ENCODE measurements around the gene WNT8B. TPM values are rescaled to one million over a fixed set of nuclear protein-coding genes. Genes with fewer than 3 reads are reported as not detected.

The WNT8B gene
- total RNA-seq, 2 experiments from 2014 or later, result not detected

DNA sequence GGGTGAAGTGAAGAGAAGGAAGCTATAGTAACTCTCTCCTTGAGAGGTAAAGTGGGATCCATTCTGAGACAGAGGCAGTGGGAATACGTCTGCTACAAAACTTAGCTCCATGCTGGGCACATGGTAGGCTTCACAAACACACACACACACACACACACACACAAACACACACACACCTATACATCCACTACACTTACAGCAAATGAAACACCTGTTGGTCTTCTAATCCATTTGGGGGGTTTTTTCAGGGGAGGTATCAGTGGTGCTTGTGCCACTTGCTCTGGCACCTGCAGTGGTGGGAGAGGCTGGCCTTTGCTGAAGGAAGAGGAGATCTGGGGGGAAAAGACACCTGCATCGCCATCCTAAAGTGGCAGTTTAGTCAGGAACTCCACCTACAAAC is 42.4 kb downstream of the WNT8B start:
- H3K9me2 ChIP-seq (ENCODE audit: insufficient read depth, low read length), result no peaks in the 10 kb centered on the region
- intact Hi-C loops (cut with micrococcal nuclease; ENCODE audit: unreplicated experiment), result loop anchor here (5.0 kb wide), 1 partner anchor 203 kb away; no protein-coding TSS in a partner anchor
- ChIA-PET CTCF (ENCODE audit: unreplicated experiment) (no interaction called here), POLR2A (interaction anchor here (1.1 to 1.3 kb wide), 2 partner anchors 10 to 207 kb away, joined by 3 to 5 read pairs; no protein-coding TSS in a partner anchor)
- H3K4me3 ChIP-seq (ENCODE audit: low read depth, low read length, poor library complexity, severe bottlenecking), result no peak overlapping the region
- H3K79me2 ChIP-seq (ENCODE audit: insufficient read depth, low read depth, low read length), result no peaks in the 10 kb centered on the region
- H3K27ac ChIP-seq (ENCODE audit: low read depth, low read length, poor library complexity, severe bottlenecking), result no peak overlapping the region
- DNase-seq (ENCODE audit: low spot score), result no peak
- H3K4me1 ChIP-seq (ENCODE audit: insufficient read depth, low read length, poor library complexity, severe bottlenecking), result peaks cover 19% of the 10 kb centered on the region
- no peak overlapping the region for H3K4me2 ChIP-seq (ENCODE audit: low read length)
- no peak overlapping the region for H2AFZ ChIP-seq (ENCODE audit: low read length)
- TF ChIP-seq, protein P1, sequence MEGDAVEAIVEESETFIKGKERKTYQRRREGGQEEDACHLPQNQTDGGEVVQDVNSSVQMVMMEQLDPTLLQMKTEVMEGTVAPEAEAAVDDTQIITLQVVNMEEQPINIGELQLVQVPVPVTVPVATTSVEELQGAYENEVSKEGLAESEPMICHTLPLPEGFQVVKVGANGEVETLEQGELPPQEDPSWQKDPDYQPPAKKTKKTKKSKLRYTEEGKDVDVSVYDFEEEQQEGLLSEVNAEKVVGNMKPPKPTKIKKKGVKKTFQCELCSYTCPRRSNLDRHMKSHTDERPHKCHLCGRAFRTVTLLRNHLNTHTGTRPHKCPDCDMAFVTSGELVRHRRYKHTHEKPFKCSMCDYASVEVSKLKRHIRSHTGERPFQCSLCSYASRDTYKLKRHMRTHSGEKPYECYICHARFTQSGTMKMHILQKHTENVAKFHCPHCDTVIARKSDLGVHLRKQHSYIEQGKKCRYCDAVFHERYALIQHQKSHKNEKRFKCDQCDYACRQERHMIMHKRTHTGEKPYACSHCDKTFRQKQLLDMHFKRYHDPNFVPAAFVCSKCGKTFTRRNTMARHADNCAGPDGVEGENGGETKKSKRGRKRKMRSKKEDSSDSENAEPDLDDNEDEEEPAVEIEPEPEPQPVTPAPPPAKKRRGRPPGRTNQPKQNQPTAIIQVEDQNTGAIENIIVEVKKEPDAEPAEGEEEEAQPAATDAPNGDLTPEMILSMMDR (conservative IDR thresholded peaks at IDR 0.05; ENCODE audit: low read length), result no peak
- no peak for TF ChIP-seq EZH2phosphoT487 (IDR thresholded peaks at IDR 0.05; ENCODE audit: borderline replicate concordance, low read depth, low read length)
- no peaks in the 10 kb centered on the region; the same call in 1 of the 2 replicates for H3K36me3 ChIP-seq (ENCODE audit: insufficient read depth, low read length)
- H3K9me3 ChIP-seq (ENCODE audit: low read length), result no peaks in the 10 kb centered on the region
- no TSS peak for BruUV-seq (replicated peaks)
- H4K20me1 ChIP-seq (ENCODE audit: insufficient read depth, low read length), result no peaks in the 10 kb centered on the region

DNA sequence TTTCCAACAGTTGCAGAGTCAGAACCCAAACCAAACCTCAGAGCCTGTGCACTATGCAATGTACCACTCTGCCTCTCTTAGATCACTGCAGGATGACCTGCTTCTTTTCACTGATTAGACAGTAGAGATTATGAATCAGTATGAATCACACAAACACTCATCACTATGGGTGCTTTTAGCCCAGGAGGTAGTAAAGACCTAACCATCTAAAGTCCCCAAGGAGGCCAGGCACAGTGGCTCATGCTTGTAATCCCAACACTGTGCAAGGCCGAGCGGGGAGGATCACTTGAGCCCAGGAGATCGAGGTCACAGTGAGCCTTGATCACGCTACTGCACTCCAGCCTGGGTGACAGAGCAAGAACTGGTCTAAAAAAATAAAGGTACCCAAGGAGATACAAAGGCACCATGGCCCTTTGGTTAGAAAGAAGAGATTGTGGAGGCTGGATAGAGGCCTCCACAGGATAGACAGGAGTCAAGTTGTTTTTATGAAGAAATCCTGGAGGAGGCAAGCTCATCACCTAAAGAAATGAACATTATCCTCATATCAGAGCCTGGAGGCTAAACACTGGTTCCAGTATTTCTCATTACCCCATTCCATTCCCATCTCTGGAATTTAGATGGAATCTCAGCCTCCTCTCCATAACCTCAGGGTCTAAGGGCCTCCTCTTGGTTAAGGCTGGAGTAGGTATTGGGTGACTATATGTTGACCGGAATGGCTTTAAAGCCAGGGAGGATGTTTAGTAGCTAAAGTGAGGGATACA is 44.0 kb downstream of the WNT8B start:
- Histone ChIP-seq H3K9me2 (ENCODE audit: insufficient read depth, low read length) (no peaks in the 10 kb centered on the region), H3K4me2 (ENCODE audit: low read length) (no peak overlapping the region), H3K4me1 (ENCODE audit: insufficient read depth, low read length, poor library complexity, severe bottlenecking) (peaks cover 27% of the 10 kb centered on the region), H3K9me3 (ENCODE audit: low read length) (no peaks in the 10 kb centered on the region), H4K20me1 (ENCODE audit: insufficient read depth, low read length) (no peaks in the 10 kb centered on the region), H3K36me3 (ENCODE audit: insufficient read depth, low read length) (no peaks in the 10 kb centered on the region; the same call in 1 of the 2 replicates), H2AFZ (ENCODE audit: low read length) (no peak overlapping the region), H3K27ac (ENCODE audit: low read depth, low read length, poor library complexity, severe bottlenecking) (no peak overlapping the region), H3K4me3 (ENCODE audit: low read depth, low read length, poor library complexity, severe bottlenecking) (no peak overlapping the region), H3K79me2 (ENCODE audit: insufficient read depth, low read depth, low read length) (no peaks in the 10 kb centered on the region)
- no TSS peak for BruUV-seq (replicated peaks)
- no peak for DNase-seq (ENCODE audit: low spot score)
- ChIA-PET CTCF (ENCODE audit: unreplicated experiment) (no interaction called here), POLR2A (no interaction called here)
- intact Hi-C loops (cut with micrococcal nuclease; ENCODE audit: unreplicated experiment), result loop anchor here (5.0 kb wide), 1 partner anchor 204 kb away; no protein-coding TSS in a partner anchor
- TF ChIP-seq, protein P1 (conservative IDR thresholded peaks at IDR 0.05; ENCODE audit: low read length), result no peak
- TF ChIP-seq EZH2phosphoT487 (IDR thresholded peaks at IDR 0.05; ENCODE audit: borderline replicate concordance, low read depth, low read length), result no peak

DNA sequence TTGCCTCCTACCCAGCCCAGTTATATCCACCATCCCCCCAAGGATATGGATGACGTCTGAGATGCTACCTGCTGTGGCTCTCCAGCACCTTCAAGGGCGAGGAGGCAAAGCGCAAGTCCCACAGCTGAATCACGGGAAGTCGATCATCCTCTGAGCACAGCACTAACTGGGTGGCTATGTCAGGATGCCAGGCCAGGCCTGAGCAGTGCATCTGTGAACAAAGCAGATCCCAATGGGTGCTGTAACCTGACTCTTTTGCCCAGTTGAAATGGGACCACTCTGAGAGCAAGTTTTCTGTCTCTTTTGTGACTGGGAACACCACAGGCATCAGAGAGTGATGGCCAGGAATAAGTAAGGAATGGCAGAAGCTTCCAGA is 44.5 kb downstream of the WNT8B start:
- Histone ChIP-seq H3K9me2 (ENCODE audit: insufficient read depth, low read length) (no peaks in the 10 kb centered on the region), H2AFZ (ENCODE audit: low read length) (no peak overlapping the region), H4K20me1 (ENCODE audit: insufficient read depth, low read length) (no peaks in the 10 kb centered on the region), H3K4me1 (ENCODE audit: insufficient read depth, low read length, poor library complexity, severe bottlenecking) (peaks cover 27% of the 10 kb centered on the region), H3K4me2 (ENCODE audit: low read length) (no peak overlapping the region), H3K36me3 (ENCODE audit: insufficient read depth, low read length) (no peaks in the 10 kb centered on the region; the same call in 1 of the 2 replicates), H3K27ac (ENCODE audit: low read depth, low read length, poor library complexity, severe bottlenecking) (no peak overlapping the region), H3K9me3 (ENCODE audit: low read length) (no peaks in the 10 kb centered on the region), H3K4me3 (ENCODE audit: low read depth, low read length, poor library complexity, severe bottlenecking) (no peak overlapping the region), H3K79me2 (ENCODE audit: insufficient read depth, low read depth, low read length) (no peaks in the 10 kb centered on the region)
- POLR2A ChIA-PET, result no interaction called here
- no TSS peak for BruUV-seq (replicated peaks)
- DNase-seq (ENCODE audit: low spot score), result no peak
- CTCF ChIA-PET (ENCODE audit: unreplicated experiment), result no interaction called here
- intact Hi-C loops (cut with micrococcal nuclease; ENCODE audit: unreplicated experiment), result loop anchor here (5.0 kb wide), 1 partner anchor 205 kb away; no protein-coding TSS in a partner anchor
- no peak for TF ChIP-seq EZH2phosphoT487 (IDR thresholded peaks at IDR 0.05; ENCODE audit: borderline replicate concordance, low read depth, low read length)
- TF ChIP-seq, protein P1 (conservative IDR thresholded peaks at IDR 0.05; ENCODE audit: low read length), result no peak
